ENCODE measurements around the gene NTN1.

The NTN1 gene

DNA sequence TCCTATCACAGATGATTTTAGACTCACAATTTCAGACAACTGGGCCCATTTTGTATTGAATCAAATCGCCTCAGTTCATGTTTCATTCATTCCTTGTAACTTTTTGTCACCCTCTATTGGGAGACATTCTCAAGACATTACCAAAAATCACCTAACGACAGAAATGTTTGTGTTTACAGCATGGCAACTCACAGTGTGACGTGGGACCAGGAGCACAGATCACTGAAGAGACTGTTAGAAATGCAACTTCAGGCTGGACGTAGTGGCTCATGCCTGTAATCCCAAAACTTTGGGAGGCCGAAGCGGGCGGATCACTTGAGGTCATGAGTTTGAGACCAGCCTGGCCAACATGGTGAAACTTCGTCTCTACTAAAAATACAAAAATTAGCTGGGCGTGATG lies 249.6 kb downstream of the NTN1 start:
- TF ChIP-seq, protein P1, sequence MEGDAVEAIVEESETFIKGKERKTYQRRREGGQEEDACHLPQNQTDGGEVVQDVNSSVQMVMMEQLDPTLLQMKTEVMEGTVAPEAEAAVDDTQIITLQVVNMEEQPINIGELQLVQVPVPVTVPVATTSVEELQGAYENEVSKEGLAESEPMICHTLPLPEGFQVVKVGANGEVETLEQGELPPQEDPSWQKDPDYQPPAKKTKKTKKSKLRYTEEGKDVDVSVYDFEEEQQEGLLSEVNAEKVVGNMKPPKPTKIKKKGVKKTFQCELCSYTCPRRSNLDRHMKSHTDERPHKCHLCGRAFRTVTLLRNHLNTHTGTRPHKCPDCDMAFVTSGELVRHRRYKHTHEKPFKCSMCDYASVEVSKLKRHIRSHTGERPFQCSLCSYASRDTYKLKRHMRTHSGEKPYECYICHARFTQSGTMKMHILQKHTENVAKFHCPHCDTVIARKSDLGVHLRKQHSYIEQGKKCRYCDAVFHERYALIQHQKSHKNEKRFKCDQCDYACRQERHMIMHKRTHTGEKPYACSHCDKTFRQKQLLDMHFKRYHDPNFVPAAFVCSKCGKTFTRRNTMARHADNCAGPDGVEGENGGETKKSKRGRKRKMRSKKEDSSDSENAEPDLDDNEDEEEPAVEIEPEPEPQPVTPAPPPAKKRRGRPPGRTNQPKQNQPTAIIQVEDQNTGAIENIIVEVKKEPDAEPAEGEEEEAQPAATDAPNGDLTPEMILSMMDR (IDR thresholded peaks at IDR 0.05; ENCODE audit: insufficient read depth, missing control alignments), result no peak
- no peak for DNase-seq (ENCODE audit: insufficient read length, low spot score)
- FAIRE-seq, result no peak

DNA sequence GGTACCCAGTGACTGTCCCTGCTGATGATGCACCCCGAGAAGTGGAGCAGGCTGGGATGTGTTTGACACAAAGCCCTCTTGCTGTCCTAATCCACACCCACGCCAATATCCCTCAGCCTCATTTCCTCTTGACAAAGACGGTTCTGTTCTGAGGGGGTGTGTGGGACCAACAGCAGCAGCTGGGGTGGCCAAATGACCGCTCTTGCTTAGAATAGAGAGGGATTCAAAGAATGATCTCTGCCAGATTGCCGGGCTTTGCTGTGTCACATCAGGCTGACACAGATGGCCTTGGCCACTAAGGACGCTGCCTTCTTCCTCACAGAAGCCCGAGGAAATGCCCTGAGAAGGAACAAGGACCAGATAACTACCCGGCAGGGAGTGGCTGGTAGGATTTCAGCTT lies 250.7 kb downstream of the NTN1 start:
- TF ChIP-seq, protein P1 (IDR thresholded peaks at IDR 0.05; ENCODE audit: insufficient read depth, missing control alignments), result no peak
- no peak for DNase-seq (ENCODE audit: insufficient read length, low spot score)
- FAIRE-seq, result no peak

DNA sequence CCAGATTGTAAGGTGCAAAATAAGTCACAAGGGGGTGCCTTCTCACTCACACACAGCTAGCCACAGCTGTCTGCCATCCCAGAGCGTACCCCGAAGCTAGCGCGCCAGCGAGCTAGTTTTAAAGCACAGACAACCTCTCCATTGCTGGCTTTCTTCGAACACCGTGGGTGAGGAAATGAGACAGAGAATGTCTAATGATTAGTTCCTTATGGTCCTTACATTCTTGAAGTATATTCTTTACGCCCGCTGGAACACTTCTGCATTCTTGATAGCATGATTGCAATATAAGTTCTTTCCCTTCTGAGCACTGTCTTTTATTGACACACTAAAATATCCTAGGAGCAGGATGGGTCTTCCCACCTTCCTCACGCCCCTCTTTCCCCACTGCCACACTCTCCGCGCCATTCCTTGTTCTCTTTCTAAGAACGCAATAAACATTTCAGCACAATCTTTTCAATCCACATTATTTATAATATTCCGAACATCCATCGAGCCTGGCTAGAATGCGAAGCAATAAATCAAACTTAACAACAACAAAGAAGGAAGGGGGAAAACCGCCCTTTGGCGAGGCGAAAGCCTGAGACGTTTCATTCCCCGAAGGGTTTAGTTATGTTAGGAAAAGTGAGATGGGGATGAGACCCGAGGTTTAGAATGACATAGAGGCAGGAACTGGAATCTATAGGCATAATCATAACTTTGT lies 251.3 kb downstream of the NTN1 start:
- DNase-seq (ENCODE audit: insufficient read length, low spot score), result no peak
- no peak for FAIRE-seq
- TF ChIP-seq, protein P1 (IDR thresholded peaks at IDR 0.05; ENCODE audit: insufficient read depth, missing control alignments), result no peak

DNA sequence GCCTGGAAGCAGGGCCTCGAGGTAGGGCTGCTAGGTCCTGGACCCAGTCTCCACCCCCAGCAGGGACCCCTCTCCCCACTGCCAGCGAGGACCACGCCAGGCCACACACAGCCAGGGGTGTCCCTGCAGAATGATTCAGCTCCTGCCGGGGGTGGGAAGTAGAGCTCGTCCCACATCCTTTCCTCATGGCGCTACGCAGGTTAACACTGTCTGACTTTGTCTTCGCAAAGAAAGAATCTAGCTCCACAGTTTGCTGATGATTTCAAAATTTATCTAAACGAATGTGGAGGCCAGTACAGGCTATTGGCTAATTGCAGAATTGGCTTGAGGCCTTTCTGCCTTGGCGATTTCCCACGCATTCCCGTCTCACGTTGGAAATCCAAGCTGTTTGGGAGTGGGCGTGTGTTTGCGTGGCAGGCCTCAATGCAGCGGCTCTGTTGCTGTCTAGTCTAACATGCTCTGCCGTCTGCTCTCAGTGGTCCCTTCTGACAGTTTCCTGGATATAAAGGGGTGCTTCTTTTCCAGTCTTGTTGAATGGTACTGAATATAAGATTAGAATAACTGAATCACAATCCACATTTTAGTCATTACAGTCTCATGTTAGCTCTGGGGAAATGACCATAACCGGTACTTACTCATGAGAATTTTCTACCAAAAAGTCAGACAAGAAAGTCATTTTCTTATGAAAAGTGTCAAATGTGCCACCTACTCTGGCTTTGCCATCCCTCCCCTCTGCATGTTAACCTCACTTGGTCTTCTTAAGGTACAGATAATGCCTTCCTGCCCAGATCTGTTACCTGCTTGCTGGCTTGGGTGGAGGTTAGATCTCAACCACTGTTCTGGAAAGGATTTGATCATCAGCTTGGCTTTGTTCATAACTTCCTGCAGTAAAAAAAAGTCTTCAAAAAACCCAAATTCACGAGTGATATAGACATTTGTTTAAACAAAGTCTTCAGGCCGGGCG lies 252.4 kb downstream of the NTN1 start:
- TF ChIP-seq, protein P1 (IDR thresholded peaks at IDR 0.05; ENCODE audit: insufficient read depth, missing control alignments), result no peak
- DNase-seq (ENCODE audit: insufficient read length, low spot score) (no peak), FAIRE-seq (no peak)

DNA sequence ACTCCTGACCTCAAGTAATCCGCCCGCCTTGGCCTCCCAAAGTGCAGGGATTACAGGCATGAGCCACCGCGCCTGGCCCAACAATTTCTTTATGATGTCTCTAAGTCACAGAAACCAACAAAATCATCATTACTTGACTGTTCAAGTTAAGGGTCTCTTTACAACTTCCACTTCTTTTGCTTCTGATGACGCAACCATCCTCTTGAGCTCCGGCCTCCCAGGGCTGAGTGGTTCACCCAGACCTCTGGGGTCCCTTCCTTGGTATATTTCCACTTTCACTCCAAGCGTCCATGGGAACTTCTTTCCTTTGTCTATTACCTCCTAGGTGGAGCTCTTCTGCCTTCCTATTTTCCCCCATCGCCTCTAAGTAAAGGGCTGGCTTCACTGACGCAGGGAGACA lies 253.7 kb downstream of the NTN1 start:
- TF ChIP-seq, protein P1 (IDR thresholded peaks at IDR 0.05; ENCODE audit: insufficient read depth, missing control alignments), result no peak
- FAIRE-seq, result no peak
- no peak for DNase-seq (ENCODE audit: insufficient read length, low spot score)

DNA sequence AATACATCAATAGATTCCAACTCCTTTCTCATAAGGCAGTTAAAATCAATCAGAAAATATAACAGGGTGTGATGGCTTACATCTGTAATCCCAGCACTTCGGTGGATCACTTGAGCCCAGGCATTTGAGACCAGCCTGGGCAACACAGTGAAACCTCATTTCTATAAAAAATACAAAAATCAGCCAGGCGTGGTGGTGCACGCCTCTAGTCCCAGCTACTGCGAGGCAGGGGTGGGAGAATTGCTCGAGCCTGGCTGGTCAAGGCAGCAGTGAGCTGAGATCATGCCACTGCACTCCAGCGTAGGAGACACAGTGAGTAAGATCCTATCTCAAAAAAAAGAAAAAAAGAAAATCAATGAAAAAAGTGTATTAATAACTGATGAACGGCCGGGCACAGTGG lies 258.6 kb downstream of the NTN1 start:
- TF ChIP-seq, protein P1 (IDR thresholded peaks at IDR 0.05; ENCODE audit: insufficient read depth, missing control alignments), result no peak
- FAIRE-seq (no peak), DNase-seq (ENCODE audit: insufficient read length, low spot score) (no peak)
